D721Med (cell line): Measurements from ENCODE around the gene ORC6.

Experiments
- DNase-seq: peaks from one replicate; pipeline ENCODE4 v3.0.0; 2011; ENCODE audit warnings: low spot score; ENCODE audit not compliant: insufficient read length
- FAIRE-seq: peaks from 2 replicates; lab custom pipeline; 2011; peaks lifted over from hg19 to GRCh38; lab: Jason Lieb, UNC
- TF ChIP-seq, protein P1 (sequence below): IDR thresholded peaks from 2 replicates; pipeline ENCODE4 v1.5.1; 2012; ENCODE audit warnings: mild to moderate bottlenecking, control low read depth; ENCODE audit not compliant: insufficient read depth; ENCODE audit errors: missing control alignments

Gene ORC6

DNA sequence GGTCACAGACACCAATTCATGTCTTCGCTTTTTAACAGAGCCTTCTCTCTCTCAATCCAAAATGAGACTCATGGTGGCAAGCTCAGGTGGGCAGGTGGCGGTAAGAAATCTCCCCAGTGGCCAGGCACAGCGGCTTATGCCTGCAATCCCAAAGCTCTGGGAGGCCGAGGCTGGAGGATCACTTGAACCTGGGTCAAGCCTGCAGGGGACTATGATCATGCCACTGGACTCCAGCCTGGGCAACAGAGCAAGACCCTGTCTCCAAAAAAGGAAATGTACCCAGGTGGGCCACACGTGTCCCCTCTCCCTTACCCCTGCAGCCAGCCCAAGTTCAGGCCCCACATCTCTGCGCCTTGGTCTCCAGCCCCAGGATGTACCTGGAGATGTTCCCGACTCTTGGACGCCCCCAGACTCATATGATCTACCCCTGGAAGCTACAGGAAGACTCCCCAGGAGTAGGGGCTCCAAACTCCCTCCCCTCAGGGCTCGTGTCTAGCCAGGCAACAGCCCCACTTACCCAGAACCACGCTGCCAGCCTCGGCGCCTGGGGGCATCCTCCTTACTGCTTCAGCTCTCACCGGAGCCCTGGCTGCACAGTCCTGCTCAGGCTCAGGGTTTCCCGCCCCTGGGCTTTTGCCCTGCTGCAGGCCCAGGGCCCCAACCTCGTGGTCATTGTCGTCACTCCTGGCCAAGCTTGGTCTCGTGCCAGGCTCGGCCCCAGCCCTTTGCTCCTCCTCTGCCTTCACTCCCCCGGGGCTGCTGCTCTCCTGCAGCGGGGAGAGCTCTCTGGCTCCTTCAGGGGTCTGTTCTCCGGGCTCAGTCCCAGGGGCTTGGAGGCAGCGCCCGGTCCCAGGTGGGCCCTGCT, 42.5 kb downstream of the ORC6 start:
- FAIRE-seq: no peak
- DNase-seq: no peak
- TF ChIP-seq, protein P1, sequence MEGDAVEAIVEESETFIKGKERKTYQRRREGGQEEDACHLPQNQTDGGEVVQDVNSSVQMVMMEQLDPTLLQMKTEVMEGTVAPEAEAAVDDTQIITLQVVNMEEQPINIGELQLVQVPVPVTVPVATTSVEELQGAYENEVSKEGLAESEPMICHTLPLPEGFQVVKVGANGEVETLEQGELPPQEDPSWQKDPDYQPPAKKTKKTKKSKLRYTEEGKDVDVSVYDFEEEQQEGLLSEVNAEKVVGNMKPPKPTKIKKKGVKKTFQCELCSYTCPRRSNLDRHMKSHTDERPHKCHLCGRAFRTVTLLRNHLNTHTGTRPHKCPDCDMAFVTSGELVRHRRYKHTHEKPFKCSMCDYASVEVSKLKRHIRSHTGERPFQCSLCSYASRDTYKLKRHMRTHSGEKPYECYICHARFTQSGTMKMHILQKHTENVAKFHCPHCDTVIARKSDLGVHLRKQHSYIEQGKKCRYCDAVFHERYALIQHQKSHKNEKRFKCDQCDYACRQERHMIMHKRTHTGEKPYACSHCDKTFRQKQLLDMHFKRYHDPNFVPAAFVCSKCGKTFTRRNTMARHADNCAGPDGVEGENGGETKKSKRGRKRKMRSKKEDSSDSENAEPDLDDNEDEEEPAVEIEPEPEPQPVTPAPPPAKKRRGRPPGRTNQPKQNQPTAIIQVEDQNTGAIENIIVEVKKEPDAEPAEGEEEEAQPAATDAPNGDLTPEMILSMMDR: no peak

DNA sequence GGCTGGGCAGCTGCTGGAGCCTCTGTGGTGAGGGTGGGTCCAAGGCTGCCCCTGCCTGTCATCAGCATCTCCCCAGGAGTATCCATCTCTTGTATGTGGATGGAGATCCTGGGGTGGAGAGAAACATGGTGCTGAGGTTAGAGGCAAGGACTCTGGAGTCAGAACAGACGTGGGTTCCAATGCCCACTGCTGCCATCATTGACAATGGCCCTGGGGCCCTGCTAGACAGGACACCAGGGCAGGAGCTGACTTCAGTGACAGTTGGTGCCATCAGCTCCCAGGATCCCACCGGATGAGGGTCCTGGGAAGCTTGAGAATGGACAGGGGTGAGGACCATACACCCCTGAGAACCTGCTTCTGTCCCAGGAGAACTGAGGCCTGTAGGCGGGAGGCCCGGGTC, 43.1 kb downstream of the ORC6 start:
- DNase-seq (no peak), FAIRE-seq (no peak)
- TF ChIP-seq, protein P1: no peak

GRCh38 chr16:46733319-46733830, 43.9 kb downstream of the ORC6 start:
- TF ChIP-seq, protein P1: no peak
- FAIRE-seq (no peak), DNase-seq (no peak)

DNA sequence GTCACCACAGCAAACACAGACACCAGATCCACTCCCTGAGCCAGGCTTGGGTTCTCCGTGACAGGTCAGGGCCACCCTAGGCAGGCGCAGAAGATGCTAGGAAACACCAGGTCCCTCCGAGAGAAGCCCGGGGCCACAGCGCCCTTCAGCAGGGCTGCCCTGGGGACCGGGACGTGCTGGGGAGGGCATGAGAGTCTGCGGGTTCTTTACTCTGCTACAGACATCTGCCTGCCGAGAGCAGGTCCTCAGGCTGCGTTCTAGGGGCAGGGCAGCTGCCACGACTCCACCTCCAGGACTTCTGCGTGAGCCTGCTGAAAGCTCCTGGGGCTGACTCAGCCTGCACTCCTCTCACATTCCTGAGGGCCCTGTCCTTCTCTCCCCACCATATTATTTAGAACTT, 47.2 kb downstream of the ORC6 start:
- no peak for DNase-seq
- no peak for FAIRE-seq
- TF ChIP-seq, protein P1: no peak

DNA sequence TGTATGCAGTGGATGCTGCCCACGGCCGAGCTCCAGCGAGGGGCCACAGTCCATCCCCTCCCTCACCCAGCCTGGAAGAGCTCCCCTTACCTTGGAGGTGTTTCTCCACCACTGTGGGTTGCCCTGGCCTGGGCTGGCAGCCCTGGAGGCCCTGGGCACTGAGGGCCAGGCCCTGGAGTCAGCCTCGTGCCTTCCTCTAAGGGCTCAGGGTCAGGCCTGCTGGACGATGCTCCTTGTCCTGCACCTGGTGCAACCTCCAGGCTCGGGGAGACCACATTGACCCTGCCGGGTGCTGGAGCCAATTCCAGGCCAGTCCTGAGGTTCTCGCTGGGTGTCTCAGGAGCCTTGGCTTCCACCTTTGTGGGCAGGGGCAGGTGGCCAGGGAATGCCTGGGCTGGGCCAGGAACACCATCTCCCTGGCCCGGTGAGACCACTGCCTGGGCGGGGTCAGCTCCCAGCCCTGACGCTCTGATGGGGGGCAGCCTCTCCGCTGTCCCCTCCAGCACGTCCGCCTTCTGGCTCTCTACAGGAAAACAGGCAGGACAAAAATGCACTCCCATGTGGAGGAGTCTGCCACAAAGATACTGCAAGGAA, 48.3 kb downstream of the ORC6 start:
- DNase-seq: no peak
- no peak for FAIRE-seq
- TF ChIP-seq, protein P1: no peak

DNA sequence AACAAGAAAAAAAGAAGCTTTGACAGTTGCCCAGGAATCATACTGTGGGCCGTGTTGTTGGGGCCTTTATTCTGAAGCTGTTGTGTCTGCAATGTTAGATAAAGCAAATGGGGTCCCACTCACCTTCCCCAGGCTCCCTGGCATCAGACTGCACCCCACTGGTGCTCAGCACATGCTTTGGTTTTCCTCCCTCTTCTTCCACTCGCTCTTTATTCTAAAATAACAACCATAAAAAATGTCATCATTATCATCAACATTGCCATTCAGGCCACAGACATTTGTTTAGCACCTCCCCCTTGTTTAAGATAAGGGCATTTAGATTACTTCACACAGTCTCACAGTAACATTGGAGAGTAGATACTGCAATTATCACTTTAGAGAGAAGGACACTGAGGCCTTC, 50.5 kb downstream of the ORC6 start:
- no peak for FAIRE-seq
- TF ChIP-seq, protein P1: no peak
- DNase-seq: no peak
